ENCODE results near the gene OR56A5. TPM values are rescaled to one million over a fixed set of nuclear protein-coding genes. Genes with fewer than 3 reads are reported as not detected.

Gene OR56A5
- total and polyA plus RNA-seq, 2 of the 4 experiments (the other 2 are of a cell fraction): not detected

DNA sequence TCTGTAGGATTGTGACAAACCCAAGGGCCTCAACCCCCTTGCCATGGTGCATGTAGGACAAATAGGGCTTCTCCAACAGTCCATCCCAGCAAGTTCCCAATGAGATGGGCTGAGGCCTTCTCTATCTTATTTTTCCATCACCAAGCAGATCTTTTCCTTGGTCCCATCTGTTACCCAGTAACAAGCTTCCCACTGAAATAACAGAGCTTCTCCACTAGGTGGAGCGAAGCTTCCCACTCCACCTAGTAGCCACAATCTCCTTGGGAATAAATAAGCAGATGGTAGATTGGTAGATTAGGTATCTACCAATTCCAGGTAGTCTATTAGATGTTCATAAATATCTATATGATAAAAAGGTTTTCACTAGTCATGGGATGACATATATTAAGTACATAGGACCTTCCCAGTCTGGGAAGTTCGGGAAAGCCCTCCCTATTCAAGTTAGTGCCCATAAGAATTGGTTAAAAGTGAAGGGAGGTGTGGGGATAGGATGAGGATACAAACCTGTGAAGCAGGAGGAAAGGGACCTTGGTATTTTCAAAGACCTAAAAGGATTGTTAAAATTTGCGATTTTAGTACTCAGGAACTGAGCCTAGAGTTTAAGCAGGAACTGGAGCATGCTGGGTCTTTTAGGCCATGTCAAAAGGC is 24.4 kb upstream of the OR56A5 start:
- no peak overlapping the region for H3K4me2 ChIP-seq (ENCODE audit: low read depth, low read length)
- no peak for ATAC-seq (ENCODE audit: low read depth)
- peaks cover 2% of the 10 kb centered on the region; the same call in 1 of the 2 replicates for H3K9me3 ChIP-seq (ENCODE audit: control insufficient read depth, insufficient read depth, low read length)
- H3K14ac ChIP-seq (replicated peaks; ENCODE audit: low read depth, low read length): no peak overlapping the region
- TF ChIP-seq MXI1 (IDR thresholded peaks at IDR 0.05; ENCODE audit: borderline replicate concordance, low read depth, low read length) (no peak), SMC3 (IDR thresholded peaks at IDR 0.05; ENCODE audit: low read depth, low read length) (0 out of 2 replicates have a peak, but pooled peaks have one; percentile 2), RAD21 (IDR thresholded peaks at IDR 0.05; ENCODE audit: low read length) (0 out of 2 replicates have a peak, but pooled peaks have one; percentile 20)
- TF ChIP-seq, protein P1, sequence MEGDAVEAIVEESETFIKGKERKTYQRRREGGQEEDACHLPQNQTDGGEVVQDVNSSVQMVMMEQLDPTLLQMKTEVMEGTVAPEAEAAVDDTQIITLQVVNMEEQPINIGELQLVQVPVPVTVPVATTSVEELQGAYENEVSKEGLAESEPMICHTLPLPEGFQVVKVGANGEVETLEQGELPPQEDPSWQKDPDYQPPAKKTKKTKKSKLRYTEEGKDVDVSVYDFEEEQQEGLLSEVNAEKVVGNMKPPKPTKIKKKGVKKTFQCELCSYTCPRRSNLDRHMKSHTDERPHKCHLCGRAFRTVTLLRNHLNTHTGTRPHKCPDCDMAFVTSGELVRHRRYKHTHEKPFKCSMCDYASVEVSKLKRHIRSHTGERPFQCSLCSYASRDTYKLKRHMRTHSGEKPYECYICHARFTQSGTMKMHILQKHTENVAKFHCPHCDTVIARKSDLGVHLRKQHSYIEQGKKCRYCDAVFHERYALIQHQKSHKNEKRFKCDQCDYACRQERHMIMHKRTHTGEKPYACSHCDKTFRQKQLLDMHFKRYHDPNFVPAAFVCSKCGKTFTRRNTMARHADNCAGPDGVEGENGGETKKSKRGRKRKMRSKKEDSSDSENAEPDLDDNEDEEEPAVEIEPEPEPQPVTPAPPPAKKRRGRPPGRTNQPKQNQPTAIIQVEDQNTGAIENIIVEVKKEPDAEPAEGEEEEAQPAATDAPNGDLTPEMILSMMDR (conservative IDR thresholded peaks at IDR 0.05; ENCODE audit: low read depth, low read length): peak; percentile 44
- BruUV-seq (replicated peaks): no TSS peak
- H3K23ac ChIP-seq (ENCODE audit: low read depth, low read length): no peak overlapping the region
- H2AK9ac ChIP-seq (replicated peaks; ENCODE audit: low read depth, low read length, poor library complexity): no peak overlapping the region
- DNase-seq: peak; percentile 7
- no CpG with 5 or more reads among the region's 3 CpGs for WGBS, 2 experiments (ENCODE audit: extremely low coverage in 2 of 2, insufficient read length in 1 of 2)
- no peak overlapping the region for H4K91ac ChIP-seq (ENCODE audit: insufficient read depth, low read depth, low read length)
- dilution Hi-C loops (cut with HindIII; ENCODE audit: low sequenced_read_pairs, unreplicated experiment): no loop called here
- no peak overlapping the region for H3K4me3 ChIP-seq (ENCODE audit: insufficient read depth, low read depth, low read length)
- H3K79me1 ChIP-seq (ENCODE audit: low read depth in 1 of 2, low read length in 2 of 2): no peaks in the 10 kb centered on the region
- no peaks in the 10 kb centered on the region for H3K36me3 ChIP-seq (ENCODE audit: control insufficient read depth, insufficient read depth, low read length)
- no peak overlapping the region for H2AFZ ChIP-seq (replicated peaks; ENCODE audit: low read length, poor library complexity)
- ChIA-PET POLR2A (ENCODE audit: unreplicated experiment) (no interaction called here), CTCF (no interaction called here)
- H3K18ac ChIP-seq (ENCODE audit: low read depth, low read length): no peak overlapping the region
- H3K9me1 ChIP-seq (ENCODE audit: insufficient read depth, low read length): no peaks in the 10 kb centered on the region
- no peak overlapping the region for H3K9ac ChIP-seq (ENCODE audit: low read depth, low read length)
- H3K56ac ChIP-seq (ENCODE audit: extremely low read depth, insufficient read depth, low read length): no peak overlapping the region
- H2AK5ac ChIP-seq (ENCODE audit: low read depth, low read length): no peak overlapping the region
- no peaks in the 10 kb centered on the region for H4K20me1 ChIP-seq (ENCODE audit: insufficient read depth, low read length)
- H3K4ac ChIP-seq (ENCODE audit: low read depth, low read length): no peak overlapping the region
- intact Hi-C loops (cut with micrococcal nuclease): no loop called here
- no peaks in the 10 kb centered on the region for H3K27me3 ChIP-seq (ENCODE audit: control insufficient read depth, insufficient read depth, low read length)
- no peak overlapping the region for H2BK120ac ChIP-seq (ENCODE audit: low read depth, low read length)
- no peak overlapping the region for H3K27ac ChIP-seq (ENCODE audit: insufficient read depth, low read length)
- H3K4me1 ChIP-seq (ENCODE audit: control insufficient read depth, insufficient read depth, low read length): no peaks in the 10 kb centered on the region
- no peak overlapping the region for H4K8ac ChIP-seq (ENCODE audit: low read depth in 2 of 2, low read length in 2 of 2)
- no peak overlapping the region for H2BK20ac ChIP-seq (ENCODE audit: low read depth, low read length)
- no peak overlapping the region for H2BK15ac ChIP-seq (ENCODE audit: low read depth, low read length)
- H4K5ac ChIP-seq (ENCODE audit: low read depth, low read length): no peak overlapping the region
- H2BK5ac ChIP-seq (ENCODE audit: low read depth, low read length, poor library complexity, severe bottlenecking): no peak overlapping the region
- in situ Hi-C loops (cut with MboI; ENCODE audit: low sequenced_read_pairs): no loop called here
